HG02938 (cell line): ENCODE results near the gene MTMR12.
"Not testable (repeated sequence)": the region's sequence is repeated elsewhere in the genome, so short reads cannot be mapped to it uniquely, and the experiment has no call there.

ENCODE experiments used
- ATAC-seq: cut with Tn5 transposase; IDR thresholded peaks from one replicate; pipeline ENCODE4 v1.9.1; 2021; ENCODE audit warnings: mild to moderate bottlenecking, moderate library complexity; ENCODE audit not compliant: unreplicated experiment

Gene MTMR12

GRCh38 chr5:32241034-32241783, 71.5 kb downstream of the MTMR12 start:
- ATAC-seq: no peak

DNA sequence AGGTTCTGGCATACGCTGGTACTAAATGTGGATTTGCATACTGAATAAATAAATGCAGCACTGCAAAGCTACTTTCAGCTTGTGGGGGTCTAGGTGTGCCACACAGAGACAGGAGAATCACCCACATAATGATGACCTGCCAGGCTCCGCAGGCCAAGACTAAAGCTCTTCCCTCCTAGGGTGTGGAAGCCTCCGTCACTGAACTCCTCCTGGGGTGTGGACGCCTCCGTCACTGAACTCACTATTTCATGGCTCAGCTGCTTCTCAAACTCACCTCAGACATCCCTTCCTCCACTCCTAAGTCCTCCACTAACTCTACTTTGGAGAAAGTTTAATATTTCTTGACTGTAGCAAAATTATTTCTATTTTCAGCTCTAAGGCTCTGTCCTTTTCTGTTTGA, 73.4 kb downstream of the MTMR12 start:
- no peak for ATAC-seq

- no peak for ATAC-seq
Measured at GRCh38 chr5:32233696-32234447, 78.9 kb downstream of the MTMR12 start.

- no peak for ATAC-seq
Measured at GRCh38 chr5:32233220-32233695, 79.5 kb downstream of the MTMR12 start.

DNA sequence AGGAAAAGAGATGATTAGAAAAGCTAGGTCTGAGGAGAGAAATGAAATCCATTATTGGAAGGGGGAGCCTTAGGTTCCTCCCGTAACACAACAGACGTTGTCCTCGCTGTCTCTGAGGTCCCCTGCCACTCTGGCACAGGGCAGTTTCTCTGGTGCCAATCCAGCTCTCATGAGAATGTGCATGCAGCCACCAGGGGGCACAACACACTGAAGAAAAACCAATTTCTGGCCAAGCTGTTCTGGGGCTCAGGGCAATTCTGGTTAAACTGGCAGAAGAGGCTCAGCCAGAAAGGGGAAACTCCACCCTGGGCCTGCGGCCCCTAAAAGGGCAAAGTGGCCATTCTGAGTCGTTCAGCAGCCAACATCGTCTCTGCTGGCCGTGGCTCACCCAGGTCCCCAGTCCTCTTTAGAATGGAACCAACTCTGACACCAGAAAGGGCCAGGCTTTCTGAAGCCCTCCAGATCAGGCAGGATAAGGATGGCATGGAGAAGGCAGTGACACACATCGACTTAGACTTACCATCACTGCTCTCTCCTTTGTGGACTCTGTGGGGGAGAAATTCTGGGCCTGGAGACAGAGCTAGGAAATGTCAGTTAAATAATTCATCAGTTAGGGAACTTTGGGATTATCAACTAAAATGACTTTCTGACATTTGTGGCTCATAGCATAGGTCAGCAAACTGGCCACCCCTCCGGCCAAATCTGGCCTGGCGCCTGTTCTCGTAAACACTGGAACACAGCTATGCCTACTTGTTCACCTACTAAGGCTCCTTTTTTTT, 80.1 kb downstream of the MTMR12 start:
- peak; percentile 86 for ATAC-seq

GRCh38 chr5:32231929-32232328, 80.8 kb downstream of the MTMR12 start:
- no peak for ATAC-seq

- ATAC-seq: no peak
Measured at GRCh38 chr5:32231241-32231640, 81.5 kb downstream of the MTMR12 start.

GRCh38 chr5:32230356-32231099, 82.2 kb downstream of the MTMR12 start:
- no peak for ATAC-seq

GRCh38 chr5:32229586-32229985, 83.2 kb downstream of the MTMR12 start:
- no peak for ATAC-seq

DNA sequence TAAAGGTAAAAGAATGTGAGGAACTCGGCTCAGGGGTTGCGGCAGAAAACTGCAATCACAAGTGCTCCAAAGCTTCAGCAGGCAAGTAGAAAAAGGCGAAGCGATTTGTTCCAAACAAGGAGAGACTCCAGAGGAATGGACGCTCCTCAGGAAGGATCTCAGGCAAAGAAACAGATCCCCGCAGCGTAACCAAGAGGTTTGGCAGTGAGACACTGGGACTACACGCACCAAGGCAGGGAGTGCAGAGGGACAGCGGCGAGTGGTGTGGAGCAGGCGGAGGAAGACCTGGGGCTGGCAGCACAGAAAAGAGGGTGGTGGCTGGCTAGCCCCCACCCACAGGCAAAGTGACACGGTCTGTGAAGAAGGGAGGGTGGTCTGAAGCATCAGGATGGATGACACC, 83.9 kb downstream of the MTMR12 start:
- no peak for ATAC-seq

DNA sequence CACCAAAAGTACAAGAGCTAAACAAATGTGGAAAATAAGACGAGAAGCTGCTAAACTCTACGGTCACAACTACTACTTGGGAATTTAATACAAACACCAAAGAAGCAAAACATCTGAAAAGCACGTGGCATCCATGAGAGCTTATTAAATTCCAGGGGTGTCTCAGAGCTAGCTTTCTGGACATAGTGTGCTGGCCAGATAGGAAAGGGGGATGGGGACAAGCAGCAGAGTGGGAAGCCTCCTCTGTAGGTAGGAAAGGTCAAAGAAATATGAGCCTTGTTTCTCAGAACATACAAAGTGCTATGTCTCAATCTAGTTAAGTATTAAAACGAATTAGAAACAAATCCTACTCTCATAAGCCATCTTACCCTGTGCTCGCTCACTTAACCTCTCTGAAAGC, 87.3 kb downstream of the MTMR12 start:
- ATAC-seq: no peak

DNA sequence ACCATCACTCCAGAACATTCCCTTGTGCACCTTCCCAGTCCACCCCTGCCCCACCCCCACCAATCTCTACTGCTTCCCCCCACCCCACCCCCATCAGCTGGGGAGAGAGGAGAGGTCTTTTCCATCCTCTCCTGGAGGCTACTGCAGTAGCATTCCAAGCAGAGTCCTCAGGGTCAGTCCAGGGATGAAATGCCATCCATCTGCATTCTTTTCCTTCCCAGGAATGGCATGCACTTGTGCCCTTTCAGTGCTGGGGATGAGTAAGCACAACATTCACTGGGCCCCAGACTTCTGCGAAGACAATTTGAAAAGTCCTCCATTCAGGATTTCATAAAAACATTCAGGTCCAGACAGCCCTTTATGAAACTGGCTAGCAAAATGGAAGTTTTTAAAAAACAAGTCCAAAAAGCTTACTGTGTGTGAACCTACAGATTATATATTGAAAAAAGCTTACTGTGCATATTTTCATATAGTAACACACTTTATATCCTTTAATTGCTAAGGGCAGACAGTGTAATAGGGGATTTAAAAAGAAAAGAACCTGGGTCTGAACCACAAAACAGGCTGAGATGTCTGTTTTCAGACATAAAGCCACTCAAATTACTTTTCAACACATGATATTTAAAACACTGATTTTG, 88.6 kb downstream of the MTMR12 start:
- ATAC-seq: no peak

DNA sequence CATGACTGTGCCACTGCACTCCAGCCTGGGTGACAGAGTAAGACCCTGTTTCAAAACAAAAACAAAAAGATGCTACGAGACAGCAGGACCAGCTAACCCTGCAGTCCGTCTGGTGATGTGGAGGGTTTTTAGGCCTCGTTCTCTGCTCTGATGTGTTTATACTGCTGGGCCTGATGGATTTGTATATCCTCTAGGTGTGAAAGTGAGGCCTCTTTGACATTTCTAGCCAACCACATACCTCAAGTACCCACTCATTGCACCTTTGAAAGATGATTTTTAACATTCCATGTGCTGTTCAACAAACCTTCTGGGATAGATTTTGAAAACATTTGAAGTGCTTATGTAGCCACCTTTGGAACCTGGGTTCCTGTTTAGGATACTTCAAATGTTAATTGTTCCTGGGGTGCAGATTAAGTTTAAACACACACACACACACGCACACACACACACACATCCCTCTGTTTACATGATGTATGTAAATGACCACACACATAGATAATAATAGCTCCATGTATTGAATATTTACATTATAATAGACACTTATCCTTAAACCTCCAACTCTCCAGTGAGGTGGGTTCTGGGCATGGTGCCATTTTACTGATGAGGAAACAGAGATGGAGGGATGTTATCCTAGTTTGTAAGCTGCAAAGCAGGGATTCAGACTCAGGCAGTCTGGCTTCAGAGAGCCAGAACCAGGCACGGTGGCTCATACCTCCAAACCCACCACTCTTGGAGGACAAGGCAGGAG, 89.8 kb downstream of the MTMR12 start:
- no peak for ATAC-seq

GRCh38 chr5:32217886-32218396, 94.8 kb downstream of the MTMR12 start:
- ATAC-seq: no peak

DNA sequence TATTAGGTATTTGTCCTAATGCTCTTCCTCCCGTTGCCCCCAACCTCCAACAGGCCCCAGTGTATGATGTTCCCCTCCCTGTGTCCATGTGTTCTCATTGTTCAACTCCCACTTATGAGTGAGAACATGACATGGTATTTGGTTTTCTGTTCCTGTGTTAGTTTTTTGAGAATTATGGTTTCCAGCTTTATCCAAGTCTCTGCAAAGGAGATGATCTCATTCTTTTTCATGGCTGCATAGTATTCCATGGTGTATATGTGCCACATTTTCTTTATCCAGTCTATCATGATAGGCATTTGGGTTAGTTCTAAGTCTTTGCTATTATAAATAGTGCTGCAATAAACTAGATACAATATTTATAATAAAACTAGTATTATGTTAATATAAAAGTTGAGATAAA, 98.4 kb downstream of the MTMR12 start:
- ATAC-seq: not testable (repeated sequence)

- ATAC-seq: no peak
Measured at GRCh38 chr5:32210151-32210550, 102.6 kb downstream of the MTMR12 start.

GRCh38 chr5:32208837-32209236, 103.9 kb downstream of the MTMR12 start:
- not testable (repeated sequence) for ATAC-seq

DNA sequence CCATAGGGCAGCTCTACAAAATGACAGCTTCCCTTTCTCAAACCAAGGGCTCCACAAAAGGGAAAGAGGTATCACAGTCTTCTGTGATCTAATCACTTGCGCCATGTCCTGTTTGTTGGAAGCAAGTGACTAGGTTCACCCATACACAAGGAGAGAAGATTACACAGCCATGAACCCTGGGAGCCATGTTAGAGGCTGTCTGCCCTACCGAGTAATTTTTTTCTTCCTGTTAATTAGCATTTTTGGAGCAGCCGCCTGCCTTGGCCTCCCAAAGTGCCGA, 105.4 kb downstream of the MTMR12 start:
- ATAC-seq: no peak

- no peak for ATAC-seq
Measured at GRCh38 chr5:32206509-32207354, 106.0 kb downstream of the MTMR12 start.
